Neural cell (in vitro differentiated cells): ENCODE measurements around the gene DCK. TPM values are rescaled to one million over a fixed set of nuclear protein-coding genes. Genes with fewer than 3 reads are reported as not detected.
"Not testable (repeated sequence)": the region's sequence is repeated elsewhere in the genome, so short reads cannot be mapped to it uniquely, and the experiment has no call there.

Experiments used
- H2AFZ ChIP-seq: fragments of 200-600, 300-800 bp; sonication (generic), shearing (Covaris generic); 2 replicates; pipeline ENCODE4 v1.6.0; 2014; ENCODE audit warnings: low read depth, mild to moderate bottlenecking, antibody characterized with exemption, low read length, moderate library complexity
- H3F3A ChIP-seq: fragments of 200-600 bp; shearing (Covaris generic); 2 replicates; pipeline ENCODE4 v1.6.1; 2016; ENCODE audit warnings: mild to moderate bottlenecking, moderate library complexity, mixed read lengths, antibody characterized with exemption, low read length; ENCODE audit not compliant: insufficient read depth, poor library complexity, severe bottlenecking
- H3K27ac ChIP-seq: fragments of 200-600, 300-800 bp; sonication (generic), shearing (Covaris generic); 2 replicates; pipeline ENCODE4 v1.5.1; 2014; ENCODE audit warnings: mild to moderate bottlenecking, low read length, moderate library complexity
- H3K27me3 ChIP-seq: fragments of 300-800, 200-600 bp; sonication (generic), shearing (Covaris generic); 2 replicates; pipeline ENCODE4 v1.6.0; 2014; ENCODE audit warnings: mild to moderate bottlenecking, low read depth, low read length, moderate library complexity; ENCODE audit not compliant: insufficient read depth
- H3K36me3 ChIP-seq: fragments of 300-800, 200-600 bp; sonication (generic), shearing (Covaris generic); 2 replicates; pipeline ENCODE4 v1.5.1; 2014; ENCODE audit warnings: mild to moderate bottlenecking, antibody characterized with exemption, low read length, moderate library complexity; ENCODE audit not compliant: insufficient read depth
- H3K4me2 ChIP-seq: fragments of 300-800, 200-600 bp; sonication (generic), shearing (Covaris generic); 2 replicates; pipeline ENCODE4 v1.6.0; 2014; ENCODE audit warnings: mild to moderate bottlenecking, low read length
- H3K4me3 ChIP-seq: fragments of 300-800, 200-600 bp; sonication (generic), shearing (Covaris generic); 2 replicates; pipeline ENCODE4 v1.5.1; 2014; ENCODE audit warnings: mild to moderate bottlenecking, low read length, moderate library complexity
- H3K79me2 ChIP-seq: fragments of 200-600 bp; shearing (Covaris generic); replicated peaks from 2 replicates; pipeline ENCODE4 v1.6.0; 2014; ENCODE audit warnings: mild to moderate bottlenecking, low read length, moderate library complexity; ENCODE audit not compliant: insufficient read depth
- H3K9ac ChIP-seq: fragments of 300-800, 200-600 bp; sonication (generic), shearing (Covaris generic); 2 replicates; pipeline ENCODE4 v1.6.1; 2016; ENCODE audit warnings: mild to moderate bottlenecking, low read length, mixed read lengths
- H3K9me2 ChIP-seq: fragments of 200-600 bp; shearing (Covaris generic); 2 replicates; pipeline ENCODE4 v1.6.1; 2016; ENCODE audit warnings: mild to moderate bottlenecking, low read length, mixed read lengths; ENCODE audit not compliant: insufficient read depth
- H3K9me3 ChIP-seq: fragments of 200-600, 300-800 bp; sonication (generic), shearing (Covaris generic); 2 replicates; pipeline ENCODE4 v1.6.1; 2016; ENCODE audit warnings: mild to moderate bottlenecking, mixed run types, low read length, moderate library complexity, mixed read lengths
- H4K20me1 ChIP-seq: fragments of 200-600 bp; shearing (Covaris generic); 2 replicates; pipeline ENCODE4 v1.6.1; 2016; ENCODE audit warnings: mild to moderate bottlenecking, mixed run types; ENCODE audit not compliant: insufficient read depth
- CTCF ChIP-seq: fragments of 450-650 bp; IDR thresholded peaks from 2 replicates; pipeline ENCODE4 v1.5.1; 2014; ENCODE audit warnings: antibody characterized with exemption, mild to moderate bottlenecking, moderate library complexity; ENCODE audit not compliant: poor library complexity, severe bottlenecking
- EZH2 ChIP-seq: fragments of 200-600, 300-800 bp; shearing (Covaris generic), sonication (generic); IDR thresholded peaks from 2 replicates; pipeline ENCODE4 v1.6.1; 2014; ENCODE audit warnings: antibody characterized with exemption, low read length, borderline replicate concordance, mild to moderate bottlenecking; ENCODE audit not compliant: insufficient read depth, poor library complexity, severe bottlenecking
- MXI1 ChIP-seq: fragments of 450-650 bp; conservative IDR thresholded peaks from 2 replicates; pipeline ENCODE4 v1.6.1; 2014; ENCODE audit warnings: antibody characterized with exemption, mild to moderate bottlenecking; ENCODE audit not compliant: poor library complexity, severe bottlenecking
- RAD21 ChIP-seq: fragments of 450-650 bp; conservative IDR thresholded peaks from 2 replicates; pipeline ENCODE4 v1.6.1; 2014; ENCODE audit warnings: antibody characterized with exemption, mild to moderate bottlenecking, moderate library complexity
- REST ChIP-seq: IDR thresholded peaks from 2 replicates; pipeline ENCODE4 v1.6.1; 2012; ENCODE audit warnings: borderline replicate concordance
- SMC3 ChIP-seq: fragments of 450-650 bp; conservative IDR thresholded peaks from 2 replicates; pipeline ENCODE4 v1.6.1; 2014; ENCODE audit warnings: antibody characterized with exemption, mild to moderate bottlenecking, moderate library complexity; ENCODE audit not compliant: poor library complexity
- polyA plus RNA-seq: library from polyadenylated mRNA; depleted of rRNA; stranded (reverse); fragments of >200 nt; gene quantifications from 2 replicates; pipeline ENCODE4 v1.2.3, GENCODE V29; 2014

The DCK gene
- polyA plus RNA-seq, 1 donor from 2014 or later: 147 TPM

GRCh38 chr4:71053613-71054012 is 60.2 kb downstream of the DCK start:
- H3K27ac ChIP-seq, H3K4me3 ChIP-seq, H3K9me2 ChIP-seq, H3K9me3 ChIP-seq, H3K36me3 ChIP-seq, H3K79me2 ChIP-seq, H3K9ac ChIP-seq, H3K4me2 ChIP-seq, H2AFZ ChIP-seq, H3F3A ChIP-seq, H3K27me3 ChIP-seq, H4K20me1 ChIP-seq: not testable (repeated sequence)

- H3K36me3 ChIP-seq, H3K4me2 ChIP-seq, H3K27me3 ChIP-seq, H3K4me3 ChIP-seq, H3K27ac ChIP-seq, H3K9me3 ChIP-seq, H2AFZ ChIP-seq, H3K9me2 ChIP-seq, H3F3A ChIP-seq, H3K79me2 ChIP-seq, H4K20me1 ChIP-seq, H3K9ac ChIP-seq: not testable (repeated sequence)
These were observed 66.1 kb downstream of the DCK start for GRCh38 chr4:71059573-71059972.

GRCh38 chr4:71062436-71062835 is 69.0 kb downstream of the DCK start:
- Histone ChIP-seq H2AFZ (no peak overlapping the region), H3K79me2 (no peaks in the 10 kb centered on the region), H3K9me3 (no peaks in the 10 kb centered on the region), H3K4me3 (no peak overlapping the region), H3K9ac (no peak overlapping the region), H3K27me3 (no peaks in the 10 kb centered on the region), H3K4me2 (no peak overlapping the region), H3F3A (no peaks in the 10 kb centered on the region), H3K36me3 (no peaks in the 10 kb centered on the region), H4K20me1 (no peaks in the 10 kb centered on the region), H3K9me2 (no peaks in the 10 kb centered on the region), H3K27ac (no peak overlapping the region)
- no peak for TF ChIP-seq SMC3
- TF ChIP-seq CTCF: no peak
- no peak for TF ChIP-seq REST
- TF ChIP-seq EZH2: no peak
- no peak for TF ChIP-seq MXI1
- no peak for TF ChIP-seq RAD21
